ENCODE data around the gene TM7SF3.

DNA sequence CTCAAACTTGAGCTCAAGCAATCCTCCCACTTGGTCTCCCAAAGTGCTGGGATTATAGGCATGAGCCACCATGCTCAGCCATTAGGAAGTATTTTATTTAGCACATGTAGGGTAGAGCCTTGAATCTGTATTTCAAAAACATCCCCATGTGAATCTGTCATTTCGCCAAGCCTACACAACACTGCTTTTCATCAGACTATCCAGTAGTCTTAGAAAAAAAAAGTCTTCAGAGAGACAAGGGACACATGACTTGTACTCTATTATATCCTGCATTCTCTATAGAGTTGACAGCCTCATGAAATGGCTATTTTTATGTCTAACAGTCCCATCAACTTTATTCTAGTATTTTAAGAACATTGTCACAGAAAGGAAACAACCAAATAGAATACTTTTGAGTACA is 35.4 kb downstream of the TM7SF3 start:
- TF ChIP-seq, protein P1, sequence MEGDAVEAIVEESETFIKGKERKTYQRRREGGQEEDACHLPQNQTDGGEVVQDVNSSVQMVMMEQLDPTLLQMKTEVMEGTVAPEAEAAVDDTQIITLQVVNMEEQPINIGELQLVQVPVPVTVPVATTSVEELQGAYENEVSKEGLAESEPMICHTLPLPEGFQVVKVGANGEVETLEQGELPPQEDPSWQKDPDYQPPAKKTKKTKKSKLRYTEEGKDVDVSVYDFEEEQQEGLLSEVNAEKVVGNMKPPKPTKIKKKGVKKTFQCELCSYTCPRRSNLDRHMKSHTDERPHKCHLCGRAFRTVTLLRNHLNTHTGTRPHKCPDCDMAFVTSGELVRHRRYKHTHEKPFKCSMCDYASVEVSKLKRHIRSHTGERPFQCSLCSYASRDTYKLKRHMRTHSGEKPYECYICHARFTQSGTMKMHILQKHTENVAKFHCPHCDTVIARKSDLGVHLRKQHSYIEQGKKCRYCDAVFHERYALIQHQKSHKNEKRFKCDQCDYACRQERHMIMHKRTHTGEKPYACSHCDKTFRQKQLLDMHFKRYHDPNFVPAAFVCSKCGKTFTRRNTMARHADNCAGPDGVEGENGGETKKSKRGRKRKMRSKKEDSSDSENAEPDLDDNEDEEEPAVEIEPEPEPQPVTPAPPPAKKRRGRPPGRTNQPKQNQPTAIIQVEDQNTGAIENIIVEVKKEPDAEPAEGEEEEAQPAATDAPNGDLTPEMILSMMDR (IDR thresholded peaks at IDR 0.05; ENCODE audit: low read depth, low read length), result no peak
- no peak for TF ChIP-seq MYC (IDR thresholded peaks at IDR 0.05; ENCODE audit: low read depth, low read length)
- no peak for TF ChIP-seq POLR2A (IDR thresholded peaks at IDR 0.05; ENCODE audit: extremely low read depth, insufficient read length)

Data from NB4 (cell line).